IPS-20b (cell line): ENCODE results near the gene LMO7.

Experiments used
- H3K27ac ChIP-seq: one replicate; pipeline ENCODE4 v1.5.1; 2013; ENCODE audit warnings: low read length
- H3K27me3 ChIP-seq: 2 replicates; pipeline ENCODE4 v1.6.1; 2013; ENCODE audit warnings: mild to moderate bottlenecking, low read length, inconsistent platforms; ENCODE audit not compliant: insufficient read depth
- H3K36me3 ChIP-seq: 2 replicates; pipeline ENCODE4 v1.6.1; 2013; ENCODE audit warnings: low read depth, mild to moderate bottlenecking, inconsistent platforms, low read length, moderate library complexity; ENCODE audit not compliant: insufficient read depth
- H3K4me1 ChIP-seq: 2 replicates; pipeline ENCODE4 v1.6.1; 2013; ENCODE audit warnings: mild to moderate bottlenecking, control low read depth, inconsistent platforms, low read length, moderate library complexity; ENCODE audit not compliant: insufficient read depth
- H3K4me3 ChIP-seq: 2 replicates; pipeline ENCODE4 v1.5.1; 2013; ENCODE audit warnings: mild to moderate bottlenecking, low read length, inconsistent platforms
- H3K9ac ChIP-seq: 2 replicates; pipeline ENCODE4 v1.6.1; 2013; ENCODE audit warnings: low read depth, mild to moderate bottlenecking, inconsistent platforms, low read length, moderate library complexity
- H3K9me3 ChIP-seq: 2 replicates; pipeline ENCODE4 v1.6.1; 2013; ENCODE audit warnings: mild to moderate bottlenecking, low read depth, low read length, inconsistent platforms; ENCODE audit not compliant: insufficient read depth

The LMO7 gene

GRCh38 chr13:75832812-75833211, 196.7 kb downstream of the LMO7 start:
- H3K4me3 ChIP-seq, result no peak overlapping the region
- H3K9me3 ChIP-seq, result no peaks in the 10 kb centered on the region
- H3K27ac ChIP-seq, result no peak overlapping the region
- no peaks in the 10 kb centered on the region for H3K4me1 ChIP-seq
- H3K27me3 ChIP-seq, result no peaks in the 10 kb centered on the region
- H3K9ac ChIP-seq, result no peak overlapping the region
- no peaks in the 10 kb centered on the region for H3K36me3 ChIP-seq

DNA sequence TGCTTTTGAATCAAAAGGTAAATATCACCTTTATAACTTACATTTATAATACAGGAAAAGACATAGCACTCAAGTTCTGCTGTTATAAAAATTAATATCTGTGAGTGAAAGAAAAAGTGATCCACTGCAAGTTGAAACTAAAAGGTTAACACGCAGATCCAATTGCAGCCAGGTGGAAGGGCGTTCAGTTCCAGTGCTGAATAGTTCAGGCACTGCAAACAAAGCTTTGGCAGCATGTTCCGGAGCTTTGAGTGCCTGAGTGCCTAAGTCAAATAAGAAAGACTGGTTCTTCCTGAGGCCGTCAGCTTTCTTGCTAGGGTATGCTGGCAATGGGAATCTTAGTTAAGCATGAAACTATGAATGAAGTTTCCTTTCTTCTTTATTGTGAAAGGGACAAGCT, 200.3 kb downstream of the LMO7 start:
- H3K9me3 ChIP-seq, result no peaks in the 10 kb centered on the region

DNA sequence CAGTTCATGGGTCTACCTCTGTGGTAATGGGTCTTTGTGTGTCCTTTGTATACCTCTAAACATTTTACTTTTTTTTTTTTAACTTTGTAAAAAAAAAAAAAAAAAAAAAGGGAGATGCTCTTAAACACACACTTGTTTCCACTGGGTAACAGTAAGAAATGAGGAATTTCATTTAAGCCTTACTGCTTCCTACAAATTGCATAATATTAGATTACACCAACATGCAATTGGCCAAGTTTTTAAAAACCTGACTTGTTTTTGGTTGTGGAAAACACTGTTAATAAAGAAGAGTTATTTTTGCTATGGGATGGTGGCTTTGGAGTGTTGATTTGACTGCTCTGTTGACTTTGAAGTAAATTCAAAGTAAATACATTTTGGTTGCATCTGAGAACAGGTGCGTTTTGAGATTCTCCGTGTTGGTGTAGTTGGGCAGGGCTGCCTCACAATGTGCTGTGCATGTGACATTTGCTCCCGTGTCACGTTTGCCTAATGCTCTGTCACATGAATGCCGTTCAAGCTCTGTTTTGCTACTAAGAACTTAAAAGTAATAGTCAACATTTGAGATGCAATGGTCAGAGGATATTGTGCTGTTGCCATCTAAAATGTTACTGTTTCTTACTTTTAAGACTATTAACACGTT, 202.4 kb downstream of the LMO7 start:
- H3K27ac ChIP-seq, result no peak overlapping the region
- H3K9ac ChIP-seq, result no peak overlapping the region
- no peaks in the 10 kb centered on the region for H3K9me3 ChIP-seq
- no peaks in the 10 kb centered on the region for H3K27me3 ChIP-seq
- H3K36me3 ChIP-seq, result peaks cover 19% of the 10 kb centered on the region; the same call in 1 of the 2 replicates
- H3K4me1 ChIP-seq, result no peaks in the 10 kb centered on the region
- H3K4me3 ChIP-seq, result no peak overlapping the region

More for the DNA sequence above, 200.3 kb downstream of the LMO7 start:
- Histone ChIP-seq H3K27me3 (no peaks in the 10 kb centered on the region), H3K4me3 (no peak overlapping the region), H3K36me3 (no peaks in the 10 kb centered on the region), H3K9ac (no peak overlapping the region), H3K27ac (no peak overlapping the region), H3K4me1 (no peaks in the 10 kb centered on the region)

GRCh38 chr13:75839406-75839805, 203.3 kb downstream of the LMO7 start:
- H3K27me3 ChIP-seq, result no peaks in the 10 kb centered on the region
- no peak overlapping the region for H3K27ac ChIP-seq
- H3K4me3 ChIP-seq, result no peak overlapping the region
- no peaks in the 10 kb centered on the region for H3K9me3 ChIP-seq
- H3K4me1 ChIP-seq, result no peaks in the 10 kb centered on the region
- no peak overlapping the region for H3K9ac ChIP-seq
- peaks cover 19% of the 10 kb centered on the region; the same call in 1 of the 2 replicates for H3K36me3 ChIP-seq

GRCh38 chr13:75841905-75842304, 205.8 kb downstream of the LMO7 start:
- Histone ChIP-seq H3K36me3 (peaks cover 19% of the 10 kb centered on the region; the same call in 1 of the 2 replicates), H3K9ac (no peak overlapping the region), H3K9me3 (no peaks in the 10 kb centered on the region), H3K4me1 (no peaks in the 10 kb centered on the region), H3K27ac (no peak overlapping the region), H3K27me3 (no peaks in the 10 kb centered on the region), H3K4me3 (no peak overlapping the region)

DNA sequence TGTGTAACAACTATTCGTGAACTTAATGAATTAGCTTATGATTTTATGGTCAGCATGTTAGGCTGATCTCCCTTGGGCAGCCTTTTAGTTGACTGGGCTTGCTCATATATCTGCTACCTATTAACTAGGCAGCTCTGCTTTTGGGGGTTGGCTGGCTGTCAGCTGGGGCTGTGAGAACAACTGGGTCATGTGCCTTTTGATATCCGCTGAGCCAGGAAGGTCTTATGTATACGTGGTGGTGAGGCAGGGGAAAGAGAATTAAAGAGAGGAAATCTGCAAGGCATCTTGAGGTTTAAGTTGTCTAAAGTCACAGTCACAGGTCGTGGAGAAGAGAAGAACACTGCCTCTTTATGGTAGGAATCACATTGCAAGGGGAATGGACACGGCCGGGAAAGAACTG, 206.9 kb downstream of the LMO7 start:
- no peaks in the 10 kb centered on the region for H3K27me3 ChIP-seq
- H3K4me1 ChIP-seq, result no peaks in the 10 kb centered on the region
- no peak overlapping the region for H3K27ac ChIP-seq
- no peaks in the 10 kb centered on the region for H3K9me3 ChIP-seq
- peaks cover 19% of the 10 kb centered on the region; the same call in 1 of the 2 replicates for H3K36me3 ChIP-seq
- no peak overlapping the region for H3K9ac ChIP-seq
- no peak overlapping the region for H3K4me3 ChIP-seq

DNA sequence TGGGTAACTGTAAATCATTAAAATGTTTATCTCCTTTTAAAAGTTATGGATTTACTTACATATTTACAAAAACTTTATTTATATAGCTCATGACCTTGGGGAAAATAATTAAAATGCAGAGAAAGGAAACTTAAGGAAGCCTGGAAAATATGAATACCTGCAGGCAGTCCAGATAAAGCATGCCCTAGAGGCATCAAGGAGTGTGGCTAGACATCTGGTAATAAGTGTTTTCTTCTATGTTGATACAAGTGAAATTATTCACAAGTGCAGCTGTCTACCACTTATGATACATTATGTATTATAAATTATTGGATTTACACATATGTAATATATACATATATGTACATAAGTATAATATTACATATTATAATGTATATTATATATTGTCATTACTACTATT, 207.9 kb downstream of the LMO7 start:
- Histone ChIP-seq H3K9ac (no peak overlapping the region), H3K9me3 (no peaks in the 10 kb centered on the region), H3K27me3 (no peaks in the 10 kb centered on the region), H3K27ac (no peak overlapping the region), H3K4me3 (no peak overlapping the region), H3K36me3 (peaks cover 19% of the 10 kb centered on the region; the same call in 1 of the 2 replicates), H3K4me1 (no peaks in the 10 kb centered on the region)

DNA sequence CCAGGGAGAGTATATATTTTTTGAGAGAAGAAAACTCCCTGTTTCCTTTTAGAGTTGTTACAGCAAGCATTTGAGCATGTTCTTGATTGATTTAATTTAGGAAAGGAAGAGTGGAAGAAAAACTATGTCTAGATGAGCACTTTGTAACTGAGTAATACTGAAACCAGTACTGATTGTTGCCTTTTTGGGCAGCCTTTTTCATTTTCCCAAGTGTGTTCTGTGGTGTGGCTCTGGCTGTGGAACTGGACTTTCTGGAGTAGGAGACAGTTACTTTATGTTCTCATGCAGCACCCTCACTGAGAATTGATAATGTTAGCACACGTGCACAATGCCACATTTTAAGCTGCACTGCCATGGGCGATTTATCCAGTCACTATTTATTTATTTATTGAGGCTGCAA, 211.5 kb downstream of the LMO7 start:
- Histone ChIP-seq H3K27ac (no peak overlapping the region), H3K9me3 (no peaks in the 10 kb centered on the region), H3K27me3 (no peaks in the 10 kb centered on the region), H3K36me3 (peaks cover 8% of the 10 kb centered on the region; the same call in 1 of the 2 replicates), H3K9ac (no peak overlapping the region), H3K4me1 (no peaks in the 10 kb centered on the region), H3K4me3 (no peak overlapping the region)

DNA sequence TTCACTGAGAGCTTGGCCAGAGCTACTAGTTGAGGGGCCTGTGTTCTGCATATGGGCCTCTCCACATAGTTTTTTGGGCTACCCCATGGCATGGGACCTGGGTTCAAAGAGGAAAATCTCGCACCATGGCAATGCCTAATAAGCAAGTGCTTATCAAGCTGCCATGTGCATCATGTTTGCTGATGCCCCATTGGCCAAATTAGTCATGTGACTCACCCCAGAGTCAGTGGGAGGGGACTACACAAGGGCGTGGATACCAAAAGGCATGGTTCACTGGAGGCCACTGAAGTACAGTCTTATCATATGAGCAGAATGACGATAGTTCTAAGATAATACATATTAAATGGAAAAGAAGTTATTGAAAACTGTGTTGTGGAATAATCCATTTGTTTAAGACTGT, 214.8 kb downstream of the LMO7 start:
- no peaks in the 10 kb centered on the region for H3K27me3 ChIP-seq
- H3K36me3 ChIP-seq, result no peaks in the 10 kb centered on the region
- no peaks in the 10 kb centered on the region for H3K4me1 ChIP-seq
- H3K9me3 ChIP-seq, result no peaks in the 10 kb centered on the region
- no peak overlapping the region for H3K9ac ChIP-seq
- H3K27ac ChIP-seq, result no peak overlapping the region
- H3K4me3 ChIP-seq, result no peak overlapping the region

- H3K9ac ChIP-seq, result no peak overlapping the region
- H3K27me3 ChIP-seq, result no peaks in the 10 kb centered on the region
- no peaks in the 10 kb centered on the region for H3K36me3 ChIP-seq
- H3K9me3 ChIP-seq, result no peaks in the 10 kb centered on the region
- H3K4me3 ChIP-seq, result no peak overlapping the region
- H3K27ac ChIP-seq, result no peak overlapping the region
- no peaks in the 10 kb centered on the region for H3K4me1 ChIP-seq
Measured at GRCh38 chr13:75855216-75855615, 219.1 kb downstream of the LMO7 start.

GRCh38 chr13:75855847-75856246, 219.7 kb downstream of the LMO7 start:
- no peaks in the 10 kb centered on the region for H3K9me3 ChIP-seq
- H3K4me3 ChIP-seq, result no peak overlapping the region
- H3K4me1 ChIP-seq, result no peaks in the 10 kb centered on the region
- no peak overlapping the region for H3K27ac ChIP-seq
- no peaks in the 10 kb centered on the region for H3K36me3 ChIP-seq
- no peak overlapping the region for H3K9ac ChIP-seq
- no peaks in the 10 kb centered on the region for H3K27me3 ChIP-seq

DNA sequence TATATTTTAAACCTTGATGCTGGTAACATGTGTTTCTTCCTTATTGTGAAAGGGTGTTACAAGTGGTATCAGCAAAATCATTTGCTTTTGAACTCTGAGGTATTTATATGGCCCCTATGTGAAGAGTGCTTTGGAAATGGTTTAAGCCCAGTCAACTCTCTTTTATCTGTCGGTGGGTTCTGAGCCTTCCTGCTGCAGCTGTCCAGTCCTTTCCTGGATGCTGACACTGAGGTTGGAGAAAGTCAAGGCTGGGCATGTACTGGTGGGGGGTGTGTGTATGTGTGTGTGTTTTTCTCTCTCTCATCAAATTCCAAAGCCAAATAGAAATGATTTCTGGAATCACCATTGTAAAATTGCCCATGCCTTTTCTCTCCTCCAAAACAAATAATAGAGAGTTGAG, 221.2 kb downstream of the LMO7 start:
- H3K9ac ChIP-seq, result no peak overlapping the region
- H3K4me1 ChIP-seq, result no peaks in the 10 kb centered on the region
- no peaks in the 10 kb centered on the region for H3K36me3 ChIP-seq
- no peak overlapping the region for H3K27ac ChIP-seq
- no peaks in the 10 kb centered on the region for H3K9me3 ChIP-seq
- H3K27me3 ChIP-seq, result no peaks in the 10 kb centered on the region
- H3K4me3 ChIP-seq, result no peak overlapping the region
